ENCODE results near the gene AFAP1.

The AFAP1 gene

GRCh38 chr4:7912826-7913225 lies 26.8 kb downstream of the AFAP1 start:
- DNase-seq (ENCODE audit: low spot score): no peak

GRCh38 chr4:7910952-7911578 lies 28.6 kb downstream of the AFAP1 start:
- no peak for DNase-seq (ENCODE audit: low spot score)

- DNase-seq (ENCODE audit: low spot score): no peak
Observed at GRCh38 chr4:7910263-7910896, 29.3 kb downstream of the AFAP1 start.

- no peak for DNase-seq (ENCODE audit: low spot score)
Observed at GRCh38 chr4:7909463-7910262, 30.0 kb downstream of the AFAP1 start.

GRCh38 chr4:7908668-7909067 lies 31.0 kb downstream of the AFAP1 start:
- DNase-seq (ENCODE audit: low spot score): no peak

- DNase-seq (ENCODE audit: low spot score): no peak
Observed at GRCh38 chr4:7907142-7907541, 32.5 kb downstream of the AFAP1 start.

GRCh38 chr4:7906171-7906701 lies 33.4 kb downstream of the AFAP1 start:
- DNase-seq (ENCODE audit: low spot score): no peak

- DNase-seq (ENCODE audit: low spot score): no peak
Observed at GRCh38 chr4:7904952-7905915, 34.4 kb downstream of the AFAP1 start.

- DNase-seq (ENCODE audit: low spot score): no peak
Observed at GRCh38 chr4:7903791-7904516, 35.7 kb downstream of the AFAP1 start.

GRCh38 chr4:7902826-7903225 lies 36.8 kb downstream of the AFAP1 start:
- DNase-seq (ENCODE audit: low spot score): no peak

- DNase-seq (ENCODE audit: low spot score): no peak
Observed at GRCh38 chr4:7902101-7902553, 37.5 kb downstream of the AFAP1 start.

- DNase-seq (ENCODE audit: low spot score): no peak
Observed at GRCh38 chr4:7901311-7901885, 38.3 kb downstream of the AFAP1 start.

- DNase-seq (ENCODE audit: low spot score): no peak
Observed at GRCh38 chr4:7900334-7900909, 39.2 kb downstream of the AFAP1 start.

GRCh38 chr4:7899184-7899869 lies 40.3 kb downstream of the AFAP1 start:
- DNase-seq (ENCODE audit: low spot score): no peak

- DNase-seq (ENCODE audit: low spot score): no peak
Observed at GRCh38 chr4:7898385-7898784, 41.3 kb downstream of the AFAP1 start.

GRCh38 chr4:7897811-7898210 lies 41.9 kb downstream of the AFAP1 start:
- DNase-seq (ENCODE audit: low spot score): no peak

GRCh38 chr4:7894677-7895181 lies 44.9 kb downstream of the AFAP1 start:
- no peak for DNase-seq (ENCODE audit: low spot score)

GRCh38 chr4:7894098-7894676 lies 45.5 kb downstream of the AFAP1 start:
- DNase-seq (ENCODE audit: low spot score): no peak

- no peak for DNase-seq (ENCODE audit: low spot score)
Observed at GRCh38 chr4:7893539-7893938, 46.1 kb downstream of the AFAP1 start.

Data from hematopoietic multipotent progenitor cell treated with erythropoietin and hydrocortisone succinate and interleukin-3 and kit ligand, for 17 days (in vitro differentiated cells).